ENCODE measurements around the gene ZRANB3. TPM values are rescaled to one million over a fixed set of nuclear protein-coding genes. Genes with fewer than 3 reads are reported as not detected.
"Not testable (repeated sequence)": the region's sequence is repeated elsewhere in the genome, so short reads cannot be mapped to it uniquely, and the experiment has no call there.

ZRANB3 gene
- total RNA-seq, 4 donors from 2014 or later: 4.8 to 9.3 (median 5.5) TPM

DNA sequence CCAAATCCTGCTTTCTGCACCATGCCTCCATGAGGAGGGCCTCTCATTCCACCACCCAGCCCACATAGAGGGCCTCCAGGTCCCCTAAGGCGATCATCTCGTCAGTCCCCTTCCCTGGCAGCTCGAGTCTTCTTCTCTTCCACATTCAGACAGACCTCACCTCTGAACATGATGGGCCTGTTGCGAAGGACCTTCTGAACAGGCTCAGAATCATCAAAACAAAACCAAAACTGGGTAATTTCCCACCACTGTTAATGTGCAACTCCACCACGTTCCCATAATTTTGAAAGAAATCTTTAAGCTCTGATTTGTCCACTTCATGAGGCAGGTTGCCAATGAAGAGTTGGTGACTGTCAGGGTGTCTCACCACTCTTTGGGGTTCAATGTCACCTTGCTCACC, 20.4 kb downstream of the ZRANB3 start:
- H3K27me3 ChIP-seq: no peaks in the 10 kb centered on the region
- H3K36me3 ChIP-seq: no peaks in the 10 kb centered on the region
- 93 to 98% methylated on average over 5 of the region's 5 CpGs for WGBS, 2 donors
- no peak overlapping the region for H3K4me3 ChIP-seq
- peaks cover 0 to 66% (median 12%) of the 10 kb centered on the region in 4 donors for H3K9me3 ChIP-seq
- H3K4me1 ChIP-seq: no peaks in the 10 kb centered on the region
- TF ChIP-seq POLR2A (IDR thresholded peaks at IDR 0.05) (no peak), EP300 (IDR thresholded peaks at IDR 0.05) (no peak)
- TF ChIP-seq, protein P1, sequence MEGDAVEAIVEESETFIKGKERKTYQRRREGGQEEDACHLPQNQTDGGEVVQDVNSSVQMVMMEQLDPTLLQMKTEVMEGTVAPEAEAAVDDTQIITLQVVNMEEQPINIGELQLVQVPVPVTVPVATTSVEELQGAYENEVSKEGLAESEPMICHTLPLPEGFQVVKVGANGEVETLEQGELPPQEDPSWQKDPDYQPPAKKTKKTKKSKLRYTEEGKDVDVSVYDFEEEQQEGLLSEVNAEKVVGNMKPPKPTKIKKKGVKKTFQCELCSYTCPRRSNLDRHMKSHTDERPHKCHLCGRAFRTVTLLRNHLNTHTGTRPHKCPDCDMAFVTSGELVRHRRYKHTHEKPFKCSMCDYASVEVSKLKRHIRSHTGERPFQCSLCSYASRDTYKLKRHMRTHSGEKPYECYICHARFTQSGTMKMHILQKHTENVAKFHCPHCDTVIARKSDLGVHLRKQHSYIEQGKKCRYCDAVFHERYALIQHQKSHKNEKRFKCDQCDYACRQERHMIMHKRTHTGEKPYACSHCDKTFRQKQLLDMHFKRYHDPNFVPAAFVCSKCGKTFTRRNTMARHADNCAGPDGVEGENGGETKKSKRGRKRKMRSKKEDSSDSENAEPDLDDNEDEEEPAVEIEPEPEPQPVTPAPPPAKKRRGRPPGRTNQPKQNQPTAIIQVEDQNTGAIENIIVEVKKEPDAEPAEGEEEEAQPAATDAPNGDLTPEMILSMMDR (IDR thresholded peaks at IDR 0.05): no peak
- DNase-seq (ENCODE audit: low spot score in 2 of 2): no peak
- no peak overlapping the region for H3K27ac ChIP-seq

DNA sequence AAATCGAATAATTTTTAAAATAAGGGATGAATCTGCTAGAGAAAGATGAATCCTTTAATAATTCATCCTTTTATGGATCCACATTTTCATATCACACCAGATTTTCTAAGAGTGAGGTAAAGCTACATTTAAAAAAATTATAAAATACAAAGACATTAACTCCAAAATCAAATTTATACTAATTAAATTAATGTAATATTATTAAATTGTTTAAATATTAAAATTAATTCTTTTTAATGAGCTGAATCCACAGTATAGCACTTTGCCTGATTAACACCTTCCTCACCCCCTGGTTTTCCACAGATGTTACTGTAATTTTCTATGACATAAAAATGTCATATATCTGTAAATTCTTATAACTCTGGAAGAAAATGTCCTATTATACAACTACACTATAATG, 26.2 kb downstream of the ZRANB3 start:
- 88 to 97% methylated on average over 1 of the region's 1 CpG for WGBS, 2 donors
- TF ChIP-seq, protein P1 (IDR thresholded peaks at IDR 0.05): no peak
- TF ChIP-seq EP300 (IDR thresholded peaks at IDR 0.05) (no peak), POLR2A (IDR thresholded peaks at IDR 0.05) (no peak)
- no peak overlapping the region for H3K4me3 ChIP-seq
- H3K27ac ChIP-seq: no peak overlapping the region
- H3K9me3 ChIP-seq: peaks cover 0 to 18% (median 3%) of the 10 kb centered on the region in 4 donors
- no peaks in the 10 kb centered on the region for H3K4me1 ChIP-seq
- peaks cover 0 to 32% (median 0%) of the 10 kb centered on the region in 3 donors for H3K36me3 ChIP-seq
- no peaks in the 10 kb centered on the region for H3K27me3 ChIP-seq
- DNase-seq (ENCODE audit: low spot score in 2 of 2): no peak

DNA sequence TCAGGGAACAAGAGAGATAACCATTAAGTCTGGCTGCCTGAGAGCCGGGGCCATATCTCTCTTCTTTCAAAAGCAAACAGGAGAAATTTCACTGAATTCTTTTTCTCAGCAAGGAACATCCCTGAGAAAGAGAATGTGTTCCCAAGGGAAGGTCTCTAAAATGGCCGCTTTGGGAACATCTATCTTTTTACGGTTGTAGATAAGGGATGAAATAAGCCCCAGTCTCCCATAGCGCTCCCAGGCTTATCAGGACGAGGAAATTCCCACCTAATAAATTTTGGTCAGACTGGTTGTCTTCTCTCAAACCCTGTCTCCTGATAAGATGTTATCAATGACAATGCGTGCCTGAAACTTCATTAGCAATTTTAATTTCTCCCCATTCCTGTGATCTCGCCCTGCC, 32.4 kb downstream of the ZRANB3 start:
- H3K4me3 ChIP-seq: not testable (repeated sequence)

DNA sequence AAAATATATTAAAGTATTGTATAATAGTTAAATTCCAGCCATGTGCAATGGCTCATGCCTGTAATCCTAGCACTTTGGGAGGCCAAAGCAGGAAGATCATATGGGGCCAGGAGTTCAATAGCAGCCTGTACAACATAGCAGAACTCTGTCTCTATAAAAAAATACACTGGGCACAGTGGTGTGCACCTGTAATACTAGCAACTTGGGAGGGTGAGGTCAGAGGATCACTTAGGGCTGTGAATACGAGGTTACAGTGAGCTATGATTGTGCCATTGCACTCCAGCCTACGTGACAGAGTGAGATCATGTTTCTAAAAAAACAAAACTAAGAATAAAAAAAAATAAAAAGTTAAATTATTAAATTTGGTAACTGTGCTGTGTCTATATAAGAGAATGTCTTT, 36.1 kb downstream of the ZRANB3 start:
- H3K27ac ChIP-seq: no peak overlapping the region
- no peak for DNase-seq (ENCODE audit: low spot score in 2 of 2)
- H3K4me3 ChIP-seq: no peak overlapping the region
- H3K27me3 ChIP-seq: no peaks in the 10 kb centered on the region
- TF ChIP-seq EP300 (IDR thresholded peaks at IDR 0.05): no peak
- 84 to 86% methylated on average over 2 of the region's 2 CpGs for WGBS, 2 donors
- H3K4me1 ChIP-seq: no peaks in the 10 kb centered on the region
- H3K9me3 ChIP-seq: peaks cover 0 to 22% (median 6%) of the 10 kb centered on the region in 4 donors
- H3K36me3 ChIP-seq: peaks cover 0 to 29% (median 0%) of the 10 kb centered on the region in 3 donors

More for the DNA sequence above, 32.4 kb downstream of the ZRANB3 start:
- not testable (repeated sequence) for H3K4me1 ChIP-seq; DNase-seq (ENCODE audit: low spot score in 2 of 2); H3K27me3 ChIP-seq; H3K27ac ChIP-seq
- H3K36me3 ChIP-seq: peaks cover 0 to 52% (median 0%) of the 10 kb centered on the region in 3 donors
- H3K9me3 ChIP-seq: peaks cover 0 to 26% (median 9%) of the 10 kb centered on the region in 4 donors
- WGBS, 2 donors: 96 to 97% methylated on average over 7 of the region's 7 CpGs

DNA sequence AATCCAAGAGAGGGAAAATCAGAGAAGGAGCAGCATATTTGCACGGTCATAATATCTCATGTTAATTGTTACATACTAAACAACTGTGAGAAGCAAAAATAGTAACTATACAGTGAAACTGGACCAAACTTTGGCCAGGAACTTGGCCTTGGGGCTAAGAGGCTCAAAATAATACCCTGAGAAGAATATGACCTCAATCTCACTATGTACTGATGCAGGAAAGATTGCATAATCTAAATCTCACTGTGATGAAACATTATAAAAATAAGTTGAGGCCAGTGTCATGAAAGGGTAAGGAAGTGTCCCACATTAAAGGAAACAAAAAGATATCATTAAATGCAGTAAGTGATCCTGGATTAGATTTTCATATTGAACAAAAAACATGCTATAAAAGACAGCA, 36.5 kb downstream of the ZRANB3 start:
- DNase-seq (ENCODE audit: low spot score in 2 of 2): no peak
- Histone ChIP-seq H3K9me3 (peaks cover 0 to 19% (median 8%) of the 10 kb centered on the region in 4 donors), H3K4me1 (no peaks in the 10 kb centered on the region), H3K27ac (no peak overlapping the region), H3K27me3 (no peaks in the 10 kb centered on the region), H3K36me3 (peaks cover 0 to 27% (median 0%) of the 10 kb centered on the region in 3 donors), H3K4me3 (no peak overlapping the region)
- TF ChIP-seq POLR2A (IDR thresholded peaks at IDR 0.05): no peak
- no peak for TF ChIP-seq EP300 (IDR thresholded peaks at IDR 0.05)
- TF ChIP-seq, protein P1 (IDR thresholded peaks at IDR 0.05): no peak
- 78 to 88% methylated on average over 1 of the region's 1 CpG for WGBS, 2 donors

DNA sequence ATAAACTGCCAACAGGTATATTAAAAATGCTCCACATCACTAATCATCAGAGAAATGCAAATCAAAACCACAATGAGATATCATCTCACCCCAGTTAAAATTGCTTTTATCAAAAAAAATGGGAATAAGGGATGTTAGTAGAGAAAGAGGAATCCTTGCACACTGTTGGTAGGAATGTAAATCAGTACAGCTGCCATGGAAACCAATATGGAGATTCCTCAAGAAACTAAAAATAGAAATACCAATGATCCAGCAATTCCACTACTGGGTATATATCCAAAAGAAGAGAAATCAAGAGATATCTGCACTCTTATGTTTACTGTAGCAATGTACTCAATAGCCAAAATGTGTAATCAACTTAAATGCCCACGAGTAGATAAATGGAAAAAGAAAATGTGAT, 40.6 kb downstream of the ZRANB3 start:
- peaks cover 0 to 29% (median 0%) of the 10 kb centered on the region in 3 donors for H3K36me3 ChIP-seq
- H3K9me3 ChIP-seq: peaks cover 0 to 7% (median 2%) of the 10 kb centered on the region in 4 donors
- H3K4me3 ChIP-seq: no peak overlapping the region
- 95 to 97% methylated on average over 1 of the region's 1 CpG for WGBS, 2 donors
- no peak overlapping the region for H3K27ac ChIP-seq
- TF ChIP-seq EP300 (IDR thresholded peaks at IDR 0.05) (no peak), POLR2A (IDR thresholded peaks at IDR 0.05) (no peak)
- TF ChIP-seq, protein P1 (IDR thresholded peaks at IDR 0.05): no peak
- H3K27me3 ChIP-seq: no peaks in the 10 kb centered on the region
- H3K4me1 ChIP-seq: no peaks in the 10 kb centered on the region
- no peak for DNase-seq (ENCODE audit: low spot score in 2 of 2)

All from tibial nerve (tissue), 4 donors.